HG03280 (cell line): Measurements from ENCODE around the gene HS3ST5.
A peak's percentile ranks its signal among the peaks of the same experiment; 100 is the strongest.
"Not testable (repeated sequence)": the region's sequence is repeated elsewhere in the genome, so short reads cannot be mapped to it uniquely, and the experiment has no call there.

Experiments
- ATAC-seq: cut with Tn5 transposase; IDR thresholded peaks from one replicate; pipeline ENCODE4 v1.9.1; 2021; ENCODE audit warnings: mild to moderate bottlenecking, moderate library complexity; ENCODE audit not compliant: unreplicated experiment

Gene HS3ST5

DNA sequence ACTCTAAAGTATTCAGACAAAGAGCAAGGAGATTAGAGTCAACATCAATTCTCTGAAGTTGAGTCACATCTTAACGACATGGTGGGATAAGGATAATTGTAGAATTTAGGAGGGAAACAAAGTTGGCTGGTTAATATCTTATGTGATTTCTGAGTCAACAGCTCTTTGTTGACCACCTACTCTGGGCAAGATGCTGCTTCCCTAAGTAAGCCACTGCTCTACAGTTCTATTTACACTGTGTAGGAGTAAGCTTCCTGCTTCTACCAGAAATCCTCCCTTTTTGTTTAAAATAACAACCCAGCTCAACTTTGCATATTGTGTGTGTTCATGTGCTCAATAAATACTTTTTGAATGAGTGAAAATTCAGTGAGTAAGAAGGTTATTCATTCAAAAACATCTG lies 3.1 kb downstream of the HS3ST5 start:
- ATAC-seq, result no peak

DNA sequence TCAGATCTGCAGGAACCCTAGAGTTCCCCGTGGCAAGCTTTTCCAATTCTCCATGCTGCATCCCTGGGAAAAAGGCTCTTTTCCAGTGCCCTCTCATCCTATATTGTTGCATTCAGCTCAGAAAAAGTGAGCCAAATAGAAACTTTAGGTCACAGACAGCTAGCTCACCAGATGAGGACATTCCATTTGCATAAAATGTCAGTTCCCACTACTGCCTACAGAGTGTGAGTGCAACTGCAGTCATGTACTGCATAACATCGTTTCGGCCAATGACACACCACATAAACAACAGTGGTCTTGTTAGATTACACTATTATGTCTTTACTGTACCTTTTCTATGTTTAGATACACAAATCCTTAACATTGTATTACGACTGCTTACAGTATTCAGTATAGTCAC lies 8.6 kb downstream of the HS3ST5 start:
- no peak for ATAC-seq

DNA sequence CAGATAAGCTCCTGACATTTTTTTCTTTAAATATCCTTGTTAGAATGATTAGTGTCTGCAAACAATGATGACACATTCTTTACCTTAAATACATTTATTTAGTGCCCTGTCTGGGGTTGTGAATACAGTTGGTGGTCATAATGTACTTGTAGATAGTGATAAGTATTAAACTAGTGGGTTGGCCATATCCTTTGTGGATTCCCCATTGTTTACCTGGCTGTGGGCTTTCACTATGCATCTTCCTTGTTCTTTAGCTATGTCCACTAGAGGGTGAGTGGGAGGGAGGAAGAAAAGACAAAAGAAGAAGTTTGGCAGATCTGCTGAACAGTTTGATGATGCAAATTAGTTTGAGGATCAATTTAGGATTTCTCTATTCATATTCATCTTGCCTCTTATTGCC lies 15.7 kb downstream of the HS3ST5 start:
- no peak for ATAC-seq

DNA sequence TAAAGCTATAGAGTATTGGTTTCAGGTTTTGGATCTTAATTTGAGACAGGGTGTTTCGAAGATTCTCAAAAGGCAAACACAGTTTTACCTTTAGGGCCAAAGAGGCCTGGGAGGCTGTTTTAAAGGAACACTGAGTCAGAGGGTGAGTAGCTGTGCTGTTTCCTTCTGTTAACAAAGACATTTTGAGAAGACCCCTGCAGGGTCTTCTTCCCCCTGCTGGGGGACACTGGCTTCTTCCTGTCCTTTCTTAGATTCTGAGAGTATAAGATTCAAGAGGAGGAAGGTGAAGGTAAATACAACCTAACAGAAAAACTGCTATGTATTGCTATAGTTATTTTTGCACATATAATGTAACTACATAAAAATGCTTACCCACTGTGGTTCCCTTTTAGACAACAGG lies 19.0 kb downstream of the HS3ST5 start:
- ATAC-seq, result no peak

DNA sequence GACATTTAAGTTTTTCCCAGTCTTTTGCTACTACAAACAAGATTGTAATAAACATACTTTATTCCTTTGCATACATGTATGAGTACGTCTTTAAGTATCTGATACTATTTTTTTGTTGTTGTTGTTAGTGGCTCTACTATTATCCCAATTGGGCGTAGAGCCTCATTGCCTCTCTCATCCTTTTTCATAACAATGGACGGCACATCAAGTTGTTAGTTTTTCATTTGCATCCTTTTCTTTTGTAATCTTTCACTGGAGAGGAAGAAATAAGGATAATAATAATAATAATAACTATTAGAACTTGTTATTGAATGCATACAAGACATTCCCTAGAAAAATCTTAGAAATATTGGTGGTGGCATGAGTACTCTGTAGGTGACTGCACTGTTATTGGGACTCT lies 23.1 kb downstream of the HS3ST5 start:
- ATAC-seq, result no peak

DNA sequence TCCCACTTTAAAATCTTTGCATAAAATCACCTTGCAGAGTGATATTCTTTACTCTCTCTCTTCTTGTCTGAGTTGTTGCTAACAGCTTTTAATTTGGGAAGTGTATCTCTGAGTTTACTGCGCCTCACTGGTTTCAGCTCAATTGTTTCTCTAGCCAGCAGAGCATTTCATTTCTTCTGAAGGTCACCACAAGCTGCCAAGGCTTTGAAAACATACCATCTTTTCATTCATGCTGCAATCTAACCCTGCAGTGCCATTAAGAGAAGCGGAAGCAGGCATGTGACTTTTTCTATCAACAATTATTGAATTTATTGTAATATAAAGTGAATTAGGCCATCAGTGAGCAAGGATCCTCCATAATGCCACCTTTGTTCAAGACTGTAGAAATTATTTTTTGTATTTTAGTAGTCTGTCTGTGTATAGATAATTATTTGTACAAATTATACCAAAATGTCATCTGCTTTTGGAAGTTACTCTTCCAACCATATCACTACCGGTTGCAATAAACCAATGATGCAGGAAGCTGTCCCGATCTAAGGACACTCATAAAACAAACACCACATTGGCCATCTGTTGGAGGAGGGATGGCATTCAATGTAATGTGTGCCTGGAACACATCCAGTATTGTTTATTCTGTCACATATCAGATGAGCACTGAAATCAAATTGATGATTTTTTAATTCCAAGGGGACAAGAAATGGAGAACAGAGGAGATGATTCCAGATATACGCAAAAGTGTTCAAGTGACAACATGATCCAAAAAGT lies 26.8 kb downstream of the HS3ST5 start:
- ATAC-seq, result no peak

DNA sequence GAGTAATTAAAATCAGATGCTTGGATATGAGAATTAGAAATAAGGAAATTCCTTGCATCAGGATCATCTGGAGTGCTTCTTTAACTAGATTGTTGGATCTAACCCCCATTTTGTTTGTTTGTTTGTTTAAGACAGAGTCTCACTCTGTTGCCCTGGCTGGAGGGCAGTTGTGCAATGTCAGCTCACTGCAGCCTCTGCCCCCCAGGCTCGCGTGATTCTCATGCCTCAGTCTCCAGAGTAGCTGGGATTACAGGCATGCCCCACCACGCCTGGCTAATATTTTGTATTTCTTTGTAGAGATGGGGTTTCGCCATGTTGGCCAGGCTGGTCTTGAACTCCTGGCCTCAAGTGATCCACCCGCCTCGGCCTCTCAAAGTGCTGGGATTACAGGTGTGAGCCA lies 29.0 kb downstream of the HS3ST5 start:
- ATAC-seq, result not testable (repeated sequence)

DNA sequence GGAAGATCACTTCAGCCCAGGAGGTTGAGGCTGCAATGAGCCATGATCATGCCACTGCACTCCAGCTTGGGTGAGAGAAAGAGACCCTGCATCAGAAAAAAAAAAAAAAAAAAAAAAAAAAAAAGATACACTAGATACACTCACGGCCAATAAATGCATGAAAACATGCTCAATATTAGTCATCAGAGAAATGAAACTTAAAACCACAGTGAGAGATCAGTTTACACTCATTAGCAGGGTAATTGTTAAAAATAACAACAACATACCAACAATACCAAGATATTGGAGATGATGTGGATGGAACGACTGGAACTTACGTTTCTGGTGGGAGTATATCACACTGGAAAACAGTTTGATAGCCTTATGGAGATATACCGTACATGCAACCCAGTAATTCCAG lies 29.9 kb downstream of the HS3ST5 start:
- ATAC-seq, result peak; percentile 75

DNA sequence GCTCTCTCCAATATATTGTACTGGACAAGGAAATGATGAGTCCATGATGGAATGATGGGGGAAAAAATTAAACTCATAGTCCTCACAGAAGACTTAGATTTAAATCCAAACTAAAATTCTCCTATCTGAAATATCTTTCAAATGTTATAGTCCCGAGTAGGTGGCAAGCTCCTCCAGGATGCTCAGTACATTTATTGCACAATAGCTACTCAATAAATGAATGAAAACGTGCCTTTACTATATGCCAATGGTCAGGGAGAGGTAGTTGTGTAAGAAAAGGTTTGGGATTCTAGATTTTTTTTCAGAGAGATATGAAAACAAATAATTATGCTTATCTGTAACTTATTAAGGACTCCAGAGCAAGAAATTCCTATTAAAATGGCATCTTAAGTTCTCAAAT lies 32.8 kb downstream of the HS3ST5 start:
- ATAC-seq, result no peak

DNA sequence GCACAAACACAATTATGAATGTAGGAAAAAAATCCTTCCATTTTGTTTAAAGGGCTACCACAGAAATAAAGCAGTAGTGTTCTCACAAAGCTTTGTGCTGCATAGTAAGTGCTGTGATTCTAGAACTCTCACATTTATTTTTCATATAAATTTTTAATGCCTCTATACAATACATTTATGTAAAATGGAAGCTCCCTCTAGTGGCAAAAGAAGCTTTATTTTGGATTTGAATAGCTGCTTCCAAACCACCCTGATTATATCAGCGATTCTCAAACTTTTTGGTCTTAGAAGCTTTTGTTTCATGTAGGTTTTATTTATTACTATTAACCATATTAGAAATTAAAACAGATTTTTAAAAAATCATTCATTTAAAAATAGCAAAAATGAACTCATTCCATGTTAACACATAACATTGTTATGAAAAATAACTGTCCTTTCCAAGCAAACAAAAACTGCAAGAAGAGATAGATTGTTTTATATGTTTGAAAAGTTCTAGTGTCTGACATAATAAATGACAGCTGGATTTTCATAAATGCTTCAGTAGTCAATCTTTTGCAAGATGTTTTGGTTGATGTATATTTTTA lies 38.4 kb downstream of the HS3ST5 start:
- ATAC-seq, result no peak

DNA sequence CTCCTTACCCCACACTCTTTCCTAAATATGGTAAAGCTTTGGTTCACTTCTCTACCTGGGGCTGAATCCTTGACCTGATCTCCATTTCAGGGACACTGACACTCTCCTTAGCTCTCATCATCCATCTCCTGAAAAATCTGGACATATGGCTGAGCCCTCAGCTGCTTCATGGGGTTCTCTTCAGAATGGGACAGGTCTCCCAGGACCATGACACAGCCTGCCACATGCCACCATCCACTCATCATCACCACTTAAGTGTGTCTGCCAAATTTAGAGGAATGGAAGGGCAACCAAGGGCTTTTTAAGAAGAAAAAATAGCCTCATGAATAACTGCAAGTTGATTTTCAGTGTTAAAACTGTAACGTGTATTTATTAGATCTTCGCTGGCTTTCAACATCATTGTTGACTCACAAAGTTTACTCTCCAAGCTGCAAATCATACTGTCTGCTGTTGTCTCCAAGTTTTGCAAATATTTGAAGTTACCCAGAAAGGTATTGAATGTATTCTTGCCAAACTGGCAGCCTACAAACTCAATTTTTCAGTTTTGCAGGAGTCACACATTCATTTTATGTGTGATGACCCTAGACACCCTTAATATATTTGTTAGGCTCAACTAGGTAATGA lies 41.1 kb downstream of the HS3ST5 start:
- ATAC-seq, result no peak

DNA sequence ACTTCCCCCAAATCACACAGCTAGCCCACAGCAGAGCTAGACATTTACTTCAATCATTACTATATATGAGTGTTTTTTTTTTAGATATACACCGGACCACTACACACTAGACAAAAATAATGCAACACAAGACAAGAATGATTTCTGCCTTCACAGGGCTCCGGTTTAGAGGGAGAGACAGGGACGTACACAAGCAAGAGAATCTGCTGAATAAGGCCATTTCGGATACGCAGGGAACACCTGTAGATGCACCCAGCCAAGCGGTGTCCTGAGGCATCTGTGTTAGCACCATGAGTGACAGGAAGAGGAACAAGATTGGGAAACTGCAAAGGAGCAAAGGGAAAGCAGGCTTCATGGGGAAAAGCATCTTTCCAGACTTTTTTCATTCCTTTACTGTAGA lies 45.7 kb downstream of the HS3ST5 start:
- no peak for ATAC-seq

DNA sequence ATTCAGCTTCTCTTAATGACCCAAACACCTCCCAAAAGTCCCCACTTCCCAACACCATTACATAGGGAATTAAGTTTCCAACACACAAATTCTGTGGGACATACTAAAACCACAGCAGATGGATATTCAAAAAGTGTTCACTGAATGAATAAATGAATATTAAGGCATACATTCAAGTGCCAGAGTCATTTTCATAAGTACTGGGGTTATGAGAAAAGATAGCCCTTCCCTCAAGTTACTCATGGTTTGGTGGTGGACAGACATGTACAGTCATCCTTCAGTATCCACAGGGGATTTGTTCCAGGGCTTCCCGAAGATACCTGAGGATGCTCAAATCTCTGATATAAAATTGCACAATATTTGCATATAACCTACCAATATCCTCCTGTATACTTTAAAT lies 50.4 kb downstream of the HS3ST5 start:
- ATAC-seq, result no peak

DNA sequence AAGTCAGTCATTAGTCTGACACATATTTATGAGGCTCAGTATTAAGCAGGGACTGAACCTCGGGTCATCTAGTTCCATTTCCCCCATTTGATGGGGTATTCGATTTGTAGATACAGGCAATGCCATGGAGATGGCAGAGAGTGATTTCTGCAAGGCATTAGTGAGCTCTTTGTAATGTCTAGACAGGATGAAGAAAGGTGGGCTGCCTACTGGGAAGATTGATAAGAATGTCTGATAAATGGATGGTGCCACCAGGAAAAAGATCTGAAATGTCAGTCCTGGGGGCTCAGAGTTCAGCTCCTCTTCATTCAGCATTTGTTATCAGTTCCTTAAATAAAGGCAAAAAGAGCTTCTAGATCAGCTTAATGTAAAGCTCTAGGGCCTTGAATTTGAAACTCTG lies 51.4 kb downstream of the HS3ST5 start:
- ATAC-seq, result no peak

DNA sequence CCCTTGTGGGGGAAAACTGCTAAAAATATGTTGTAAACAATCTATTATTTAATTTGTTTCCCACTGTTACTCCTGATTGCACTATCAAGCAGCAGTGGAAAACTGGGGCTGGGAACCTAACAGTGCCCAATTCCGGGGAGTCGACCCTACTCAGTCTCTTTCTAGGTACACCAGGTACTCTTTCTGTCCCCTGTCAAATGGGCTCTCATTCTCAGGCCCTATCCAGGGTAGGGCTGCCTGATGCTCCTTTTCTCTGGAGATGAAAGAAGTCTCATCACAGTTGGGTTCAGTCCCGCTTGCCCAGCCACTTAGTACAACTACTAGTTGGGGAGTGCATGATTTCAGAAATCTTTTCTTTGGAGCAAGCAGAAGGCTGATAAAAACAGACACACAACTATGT lies 52.0 kb downstream of the HS3ST5 start:
- no peak for ATAC-seq

DNA sequence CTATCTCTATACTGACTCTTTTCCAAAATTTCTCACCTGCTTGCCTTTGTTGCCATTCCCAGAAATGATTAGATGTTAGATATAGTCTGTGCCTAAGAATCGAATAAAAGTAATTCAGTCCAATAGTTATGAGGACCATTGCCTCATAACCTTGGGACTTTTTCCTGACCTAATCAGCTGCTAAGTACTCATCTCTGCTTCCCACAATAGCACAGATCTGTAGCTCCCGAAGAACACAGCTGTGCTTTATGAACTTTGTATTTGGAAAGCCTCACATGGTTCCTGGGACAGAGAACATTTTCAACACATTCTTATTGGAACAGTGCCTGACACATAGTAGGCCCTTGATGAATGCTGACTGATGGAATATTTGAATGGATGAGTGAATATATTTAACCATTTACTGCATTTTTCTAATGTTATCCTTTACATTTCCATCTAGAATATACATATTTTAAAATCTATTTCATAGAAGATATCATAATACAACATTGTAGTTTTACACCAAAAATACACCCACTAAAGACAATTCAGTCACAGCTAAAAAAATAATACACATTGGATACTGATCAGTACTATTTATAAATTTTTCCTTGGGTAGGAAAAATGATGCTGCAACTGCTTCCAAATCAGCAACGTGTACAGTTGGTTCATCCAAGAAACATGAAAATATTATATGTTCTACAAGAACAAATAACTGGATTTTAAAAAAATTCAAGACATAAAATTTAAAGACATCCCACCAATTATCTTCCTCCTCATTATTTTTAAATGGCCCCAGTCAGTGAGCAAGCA lies 53.9 kb downstream of the HS3ST5 start:
- no peak for ATAC-seq

DNA sequence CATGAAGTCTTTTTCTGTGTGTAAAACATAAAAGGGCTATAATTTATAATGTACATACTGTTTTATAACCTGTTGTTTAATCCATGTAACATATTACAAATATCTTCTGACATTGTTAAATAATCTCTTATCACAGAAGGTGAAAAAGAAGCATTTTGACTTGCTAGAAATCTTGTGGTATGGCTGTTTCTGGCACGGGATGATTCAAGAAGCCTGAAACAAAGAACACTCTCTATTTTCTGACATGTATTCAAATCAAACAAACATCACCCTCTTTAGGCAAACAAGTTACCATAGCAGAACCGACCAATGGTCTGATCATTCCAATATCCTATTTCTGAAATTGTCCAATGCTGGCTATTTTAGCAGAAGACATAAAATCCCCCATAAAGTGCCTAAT lies 55.4 kb downstream of the HS3ST5 start:
- ATAC-seq, result no peak

DNA sequence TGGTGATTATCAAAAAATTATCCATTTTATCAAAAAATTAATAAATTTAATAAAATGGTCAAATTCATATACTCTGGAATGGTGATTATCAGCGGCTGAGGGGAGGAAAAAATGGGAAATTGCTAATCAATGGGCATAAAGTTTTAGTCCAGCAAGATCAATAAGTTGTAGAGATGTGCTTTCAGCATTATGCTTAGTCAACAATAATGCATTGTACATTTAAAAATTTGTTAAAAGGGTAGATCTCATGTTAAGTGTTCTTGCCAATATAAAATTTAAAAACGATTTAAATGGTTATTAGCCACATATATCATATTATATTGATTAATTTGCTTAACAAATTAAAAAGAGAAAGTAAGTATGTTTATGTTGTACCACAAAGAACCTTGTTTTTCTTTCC lies 56.6 kb downstream of the HS3ST5 start:
- ATAC-seq, result no peak

DNA sequence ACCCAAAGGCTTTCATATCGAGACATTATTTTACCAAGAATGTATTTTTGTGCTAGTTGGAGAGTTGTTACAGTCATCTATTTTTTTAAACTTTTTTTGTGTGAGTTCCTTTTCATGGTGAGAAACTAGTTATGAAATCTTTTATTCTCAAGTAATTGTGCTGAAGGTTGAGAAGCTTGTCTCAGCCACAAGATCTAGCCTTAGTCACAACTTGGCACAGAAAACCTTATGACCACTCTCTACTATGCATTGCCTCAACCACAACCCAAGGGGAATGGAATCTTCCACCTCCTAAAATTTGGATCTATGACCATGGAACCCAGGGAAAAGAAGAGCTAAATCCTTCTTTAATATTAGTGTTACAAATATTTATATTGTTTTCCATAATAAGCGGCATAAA lies 58.5 kb downstream of the HS3ST5 start:
- ATAC-seq, result no peak

DNA sequence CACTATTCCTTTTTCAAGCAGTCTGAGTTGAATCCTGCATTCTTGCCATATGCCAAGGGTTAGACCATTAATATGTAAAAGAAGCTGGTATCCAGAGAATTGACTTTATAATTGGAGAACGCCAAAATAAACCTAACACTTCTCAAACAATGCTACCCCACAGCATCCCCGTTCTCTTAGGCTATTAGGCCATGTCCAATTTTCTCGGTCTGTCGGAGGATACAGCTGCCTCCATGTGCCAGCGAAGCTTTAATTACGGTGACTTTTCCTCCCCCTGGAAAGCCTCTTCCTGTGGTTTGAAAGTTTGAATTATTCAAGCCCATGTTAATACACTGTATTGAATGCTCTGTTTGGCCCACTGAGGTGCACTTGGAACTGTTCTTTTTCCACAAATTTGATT lies 60.5 kb downstream of the HS3ST5 start:
- no peak for ATAC-seq

DNA sequence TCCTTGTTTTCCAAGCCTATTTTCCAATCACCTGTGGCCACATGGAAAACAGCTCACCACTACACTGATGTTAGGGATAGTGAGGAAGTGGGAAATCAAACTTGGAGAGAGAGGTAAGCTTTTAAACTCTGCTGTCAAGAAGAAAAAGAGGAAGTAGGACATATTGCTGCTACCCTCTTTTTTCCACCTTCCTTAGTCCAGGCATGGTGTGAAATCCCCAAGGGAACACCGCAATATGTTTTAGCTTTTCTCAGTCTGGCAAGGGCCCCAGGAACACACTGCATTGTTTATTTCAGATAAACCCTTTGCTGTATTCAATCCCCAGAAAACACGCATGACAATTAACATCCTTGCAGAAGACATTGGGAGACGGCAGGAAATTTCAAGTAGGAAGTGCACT lies 61.3 kb downstream of the HS3ST5 start:
- no peak for ATAC-seq
